HG02938 (cell line): Measurements from ENCODE around the gene ATAD1.
"Not testable (repeated sequence)": the region's sequence is repeated elsewhere in the genome, so short reads cannot be mapped to it uniquely, and the experiment has no call there.

Source experiments
- ATAC-seq: cut with Tn5 transposase; IDR thresholded peaks from one replicate; pipeline ENCODE4 v1.9.1; 2021; ENCODE audit warnings: mild to moderate bottlenecking, moderate library complexity; ENCODE audit not compliant: unreplicated experiment

ATAD1 gene

DNA sequence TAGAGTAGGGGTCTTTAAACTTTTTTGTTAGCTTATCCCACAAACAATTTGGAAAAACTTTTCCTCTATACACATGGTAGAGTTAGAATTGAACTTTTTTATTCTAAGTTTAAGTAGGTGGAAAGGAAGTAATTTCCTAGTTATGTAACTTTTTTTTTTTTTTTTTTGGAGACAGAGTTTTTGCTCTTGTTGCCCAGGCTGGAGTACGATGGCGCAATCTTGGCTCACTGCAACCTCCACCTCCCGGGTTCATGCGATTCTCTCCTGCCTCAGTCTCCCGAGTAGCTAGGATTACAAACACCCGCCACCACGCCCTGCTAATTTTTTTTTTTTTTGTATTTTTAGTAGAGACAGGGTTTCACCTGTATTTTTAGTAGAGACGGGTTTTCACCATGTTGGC lies 28.7 kb upstream of the ATAD1 start:
- ATAC-seq, result not testable (repeated sequence)

DNA sequence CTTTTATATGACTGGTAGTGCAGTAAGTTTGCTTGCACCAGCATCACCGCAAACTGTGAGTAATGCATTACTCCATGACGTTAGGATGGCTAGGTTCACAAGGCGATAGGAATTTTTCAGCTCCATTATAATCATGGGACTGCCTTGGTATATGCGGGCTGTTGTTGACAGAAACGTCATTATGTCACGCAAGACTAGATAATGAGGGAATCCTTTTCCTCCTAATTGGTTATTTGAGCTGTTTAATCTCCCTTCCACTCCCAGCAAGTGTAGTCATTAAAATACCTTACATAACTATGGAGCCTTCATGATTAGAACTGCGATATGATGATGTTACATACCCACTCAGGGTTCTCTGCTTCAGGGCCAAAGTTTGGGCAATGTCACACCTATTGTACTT lies 28.0 kb upstream of the ATAD1 start:
- no peak for ATAC-seq

DNA sequence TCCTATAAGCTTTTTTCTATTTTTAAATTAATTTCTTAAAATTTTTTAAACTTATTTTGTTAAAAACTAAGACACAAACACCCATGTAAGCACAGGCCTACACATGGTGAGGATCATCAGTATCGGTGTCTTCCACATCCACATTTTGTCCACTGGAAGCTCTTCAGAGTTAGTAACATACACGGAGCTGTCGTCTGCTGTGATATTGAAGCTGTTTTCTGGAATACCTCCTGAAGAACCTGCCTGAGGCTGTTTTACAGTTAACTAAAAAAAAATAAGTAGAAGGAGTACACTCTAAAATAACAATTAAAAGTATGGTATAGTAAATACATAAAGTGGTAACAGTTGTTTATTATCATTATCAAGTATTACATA lies 27.6 kb upstream of the ATAD1 start:
- ATAC-seq, result no peak

GRCh38 chr10:87844837-87845623 lies 27.0 kb upstream of the ATAD1 start:
- ATAC-seq, result no peak

DNA sequence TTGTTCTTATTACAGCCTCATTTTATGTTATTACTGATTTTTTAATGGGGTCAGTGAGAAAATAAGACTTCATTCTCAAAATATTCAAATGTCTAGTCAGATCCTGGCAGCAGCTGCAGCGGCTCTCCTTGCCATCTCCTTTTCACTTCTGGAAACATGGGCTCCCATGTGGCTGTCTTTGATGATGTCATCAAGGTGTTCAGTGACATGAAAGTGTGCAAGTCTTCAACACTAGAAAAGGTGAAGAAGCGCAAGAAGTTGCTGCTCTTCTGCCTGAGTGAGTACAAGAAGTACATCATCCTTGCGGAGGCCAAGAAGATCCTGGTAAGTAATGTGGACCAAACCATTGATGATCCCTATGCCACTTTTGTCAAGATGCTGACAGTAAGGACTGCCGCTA lies 25.7 kb upstream of the ATAD1 start:
- ATAC-seq, result no peak

DNA sequence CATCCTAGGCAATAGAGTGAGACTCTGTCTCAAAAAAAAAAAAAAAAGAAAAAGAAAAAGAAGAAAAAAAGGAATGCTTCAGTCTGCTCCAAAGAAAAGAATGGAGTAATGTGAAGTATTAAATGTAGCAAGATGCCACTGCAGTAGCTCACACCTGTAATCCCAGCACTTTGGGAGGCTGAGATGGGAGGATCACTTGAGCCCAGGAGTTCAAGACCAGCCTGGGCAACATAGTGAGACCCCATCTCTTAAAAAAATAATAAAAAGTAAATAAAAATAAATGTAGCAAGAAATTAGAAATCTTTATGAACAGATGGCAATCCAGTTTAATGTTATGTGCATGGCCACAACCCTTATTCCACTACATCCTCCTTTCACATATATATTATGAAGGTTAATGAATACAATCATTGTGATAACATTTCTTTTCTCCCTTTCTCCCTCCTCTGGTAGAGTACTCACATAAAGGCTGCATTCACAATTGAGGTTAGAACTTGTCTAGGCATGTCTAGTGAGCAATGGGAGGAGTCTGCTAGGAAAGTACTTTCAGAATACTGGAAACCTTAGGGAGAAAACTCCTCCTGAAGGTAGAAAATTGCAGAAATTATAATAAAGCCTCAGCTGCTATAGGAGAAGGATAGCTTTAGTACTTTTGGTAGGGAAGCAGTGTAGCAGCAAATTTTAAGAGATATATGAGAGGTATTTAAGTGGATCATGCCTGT lies 24.9 kb upstream of the ATAD1 start:
- no peak for ATAC-seq

- no peak for ATAC-seq
Measured at GRCh38 chr10:87842220-87842641, 24.2 kb upstream of the ATAD1 start.

GRCh38 chr10:87841186-87841585 lies 23.2 kb upstream of the ATAD1 start:
- no peak for ATAC-seq

- ATAC-seq, result no peak
Measured at GRCh38 chr10:87838650-87839049, 20.6 kb upstream of the ATAD1 start.

GRCh38 chr10:87837445-87837844 lies 19.4 kb upstream of the ATAD1 start:
- ATAC-seq, result no peak

- no peak for ATAC-seq
Measured at GRCh38 chr10:87836098-87836497, 18.1 kb upstream of the ATAD1 start.

DNA sequence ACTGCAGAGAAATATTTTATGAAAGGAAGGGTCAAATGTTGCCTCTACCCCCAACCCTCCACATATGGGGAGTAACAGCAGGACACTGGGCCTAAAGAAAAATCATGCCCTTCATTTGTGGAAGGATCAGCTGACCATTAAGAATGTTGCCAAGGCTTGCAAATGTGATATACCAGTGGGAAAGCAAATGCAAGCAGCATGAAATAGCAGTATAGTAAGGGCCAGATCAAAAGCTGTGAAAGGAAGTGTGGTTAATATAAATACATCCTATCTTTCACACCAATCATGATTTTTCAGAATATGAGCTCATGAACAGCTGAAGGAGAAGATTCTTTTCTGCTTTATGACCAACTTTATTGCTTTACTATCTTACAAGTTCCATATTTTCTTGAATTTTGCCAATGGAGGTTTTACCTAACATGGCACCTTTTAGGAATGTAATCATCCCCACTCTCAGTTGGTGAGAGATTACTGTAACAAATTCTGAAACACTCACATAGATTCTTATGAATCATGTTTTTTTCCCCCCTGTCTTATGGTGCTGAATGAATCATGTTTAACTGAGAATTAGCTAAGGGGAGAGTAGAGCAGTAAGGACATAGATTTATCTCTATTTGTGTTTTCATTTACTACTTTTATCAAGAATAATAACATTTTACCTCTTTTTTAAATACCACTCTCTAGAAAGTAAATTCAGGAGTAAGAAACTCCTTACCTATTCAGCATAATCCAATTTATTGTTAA lies 12.1 kb upstream of the ATAD1 start:
- no peak for ATAC-seq

DNA sequence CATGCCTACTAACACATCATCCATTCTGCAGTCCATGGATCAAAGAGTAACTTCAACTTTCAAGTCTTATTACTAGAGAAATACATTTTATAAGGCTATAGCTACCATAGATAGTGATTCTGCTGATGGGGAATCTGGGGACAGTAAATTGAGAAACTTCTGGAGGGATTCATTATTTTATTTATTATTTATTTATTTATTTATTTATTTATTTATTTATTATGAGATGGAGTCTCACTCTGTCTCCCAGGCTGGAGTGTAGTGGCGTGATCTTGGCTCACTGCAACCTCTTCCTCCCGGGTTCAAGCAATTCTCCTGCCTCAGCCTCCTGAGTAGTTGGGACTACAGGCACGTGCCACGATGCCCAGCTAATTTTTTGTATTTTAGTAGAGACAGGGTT lies 11.0 kb upstream of the ATAD1 start:
- ATAC-seq, result not testable (repeated sequence)

DNA sequence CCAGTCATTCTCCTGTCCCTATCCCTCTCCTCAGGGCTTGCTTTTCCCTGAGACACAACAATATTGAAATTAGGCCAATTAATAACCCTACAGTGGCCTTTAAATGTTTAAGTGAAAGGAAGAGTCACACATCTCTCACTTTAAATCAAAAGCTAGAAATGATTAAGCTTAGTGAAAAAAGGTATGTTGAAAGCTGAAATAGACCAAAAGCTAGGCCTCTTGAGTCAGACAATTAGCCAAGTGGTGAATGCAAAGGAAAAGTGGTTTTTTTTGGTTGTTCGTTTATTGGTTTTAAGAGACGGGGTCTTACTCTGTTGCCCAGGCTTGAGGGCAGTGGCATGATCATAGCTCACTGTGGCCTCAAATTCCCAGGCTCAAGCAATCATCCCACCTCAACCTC lies 9.7 kb upstream of the ATAD1 start:
- no peak for ATAC-seq

DNA sequence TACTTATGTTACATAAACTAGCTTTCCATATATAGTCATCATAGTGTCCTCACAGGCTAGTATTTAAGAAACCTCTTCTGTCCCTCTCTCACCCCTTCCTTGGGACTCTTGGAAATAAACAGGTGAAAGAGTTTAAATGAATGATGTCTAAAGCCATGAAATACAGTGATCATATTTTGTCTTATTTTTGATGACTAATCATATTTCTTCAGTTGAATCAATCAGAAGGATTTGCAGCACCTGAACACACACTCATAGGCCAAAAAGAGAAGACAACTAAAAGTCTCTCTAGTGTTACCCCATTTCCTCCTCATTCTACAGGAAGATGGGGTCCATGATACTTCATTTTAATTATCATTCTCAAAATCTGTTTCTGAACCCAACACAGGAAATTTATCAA lies 8.6 kb upstream of the ATAD1 start:
- ATAC-seq, result no peak

- ATAC-seq, result no peak
Measured at GRCh38 chr10:87819289-87819585, 1.2 kb upstream of the ATAD1 start.

GRCh38 chr10:87818505-87819288 lies 671 bp upstream of the ATAD1 start:
- peak; percentile 47 for ATAC-seq

DNA sequence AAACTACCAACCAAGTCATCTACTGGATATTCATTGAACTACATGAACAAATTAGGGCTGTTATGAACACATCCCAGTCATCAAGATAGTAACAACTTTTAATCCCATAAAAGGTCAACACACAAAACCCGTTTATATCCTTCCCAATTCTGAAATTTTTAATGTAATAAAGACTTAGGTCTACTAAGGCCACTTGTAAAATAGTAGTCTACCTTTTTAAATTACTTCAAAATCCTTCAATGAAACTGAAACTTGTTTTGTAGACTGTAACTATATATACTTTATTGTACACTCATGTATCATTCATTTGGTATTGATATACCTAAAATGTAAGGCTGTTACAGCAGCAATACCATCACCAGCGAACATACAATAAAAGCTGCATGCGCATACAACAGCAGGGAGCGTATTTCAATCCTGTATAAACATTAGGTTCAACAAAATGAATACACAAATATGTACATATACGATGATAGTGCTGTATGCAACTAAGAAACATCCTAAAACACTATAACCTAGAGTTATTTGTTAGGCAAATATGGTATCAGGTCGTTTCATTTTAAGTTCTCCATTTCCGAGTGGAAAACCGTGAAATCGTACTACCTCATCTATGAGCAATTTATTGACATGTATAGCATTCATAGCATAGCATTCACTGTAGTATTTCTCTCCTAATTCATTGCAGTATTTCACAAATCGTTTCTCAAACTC lies 973 bp downstream of the ATAD1 start:
- no peak for ATAC-seq

DNA sequence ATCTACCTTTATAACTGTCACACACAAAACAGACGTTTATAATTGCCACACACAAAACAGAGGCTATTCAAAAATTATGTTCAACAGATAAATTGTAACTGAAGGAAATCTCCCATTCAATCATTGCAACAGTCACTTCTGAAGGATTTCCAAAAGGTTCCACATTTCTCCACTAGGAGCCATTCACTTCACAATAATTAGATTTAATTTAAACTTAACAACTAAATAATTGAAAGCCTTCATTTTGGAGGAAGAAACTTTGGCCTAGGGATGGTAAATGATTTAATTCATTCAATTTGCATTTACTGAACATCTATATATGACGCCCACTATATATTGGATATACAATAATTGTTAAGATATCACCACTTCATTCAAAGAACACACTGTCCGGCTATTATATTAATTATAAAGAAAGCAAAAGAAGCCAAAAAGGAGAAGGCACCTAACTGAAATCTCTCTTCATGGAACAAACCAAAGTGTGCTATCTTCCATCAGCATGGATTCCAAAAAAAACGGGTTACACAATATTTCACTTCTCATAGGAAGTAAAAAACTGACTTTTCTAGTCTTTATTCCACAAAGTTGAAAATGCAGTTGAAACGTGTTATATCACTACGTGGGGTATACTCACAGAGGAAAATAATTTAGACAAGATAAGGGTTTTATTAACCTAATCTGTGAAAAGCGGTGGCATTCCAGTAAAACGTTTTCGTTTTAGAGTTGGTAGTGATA lies 1.7 kb downstream of the ATAD1 start:
- no peak for ATAC-seq
